Suppressor macrophage (primary cell): ENCODE results near the gene SH3GL1.

Experiments
- DNase-seq, 4 experiments: peaks; one replicate each; pipeline ENCODE4 v3.0.0-alpha.2; 2020 to 2022

SH3GL1 gene

GRCh38 chr19:4396949-4397783, 3.2 kb downstream of the SH3GL1 start:
- DNase-seq = no peak

- no peak for DNase-seq
Observed at GRCh38 chr19:4393947-4394590, 6.3 kb downstream of the SH3GL1 start.

DNA sequence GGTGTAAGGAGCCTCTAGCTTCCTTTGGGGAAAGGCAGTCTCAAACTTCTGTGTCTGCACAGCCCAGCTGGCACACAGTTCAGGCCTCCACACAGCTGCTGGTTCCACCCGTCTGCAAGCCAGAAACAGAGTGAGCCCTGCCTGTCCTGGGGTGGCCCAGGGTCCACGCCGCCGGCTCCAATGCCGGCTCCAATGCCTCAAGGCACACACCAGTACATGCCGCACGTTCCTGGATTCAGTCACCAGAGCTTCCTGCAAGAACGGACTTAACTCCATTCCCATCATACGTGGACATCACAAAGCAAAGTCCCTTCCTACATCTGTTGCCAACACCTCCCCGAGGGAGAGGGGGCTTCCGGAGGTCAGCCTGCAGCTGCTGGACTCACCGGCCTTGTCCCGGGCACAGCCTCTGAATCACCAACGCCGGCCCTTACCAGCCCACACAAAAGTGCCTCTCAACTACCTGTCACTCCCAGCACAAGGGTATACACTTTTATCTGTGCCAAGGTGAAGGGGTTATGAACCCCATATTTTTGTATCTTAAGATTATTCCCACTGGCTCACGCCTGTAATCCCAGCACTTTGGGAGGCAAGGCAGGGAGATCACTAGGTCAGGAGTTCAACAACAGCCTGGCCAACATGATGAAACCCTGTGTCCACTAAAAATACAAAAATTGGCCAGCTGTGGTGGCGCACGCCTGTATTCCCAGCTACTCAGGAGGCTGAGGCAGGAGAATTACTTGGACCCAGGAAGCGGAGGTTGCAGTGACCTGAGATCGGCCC, 8.5 kb downstream of the SH3GL1 start:
- DNase-seq = no peak

DNA sequence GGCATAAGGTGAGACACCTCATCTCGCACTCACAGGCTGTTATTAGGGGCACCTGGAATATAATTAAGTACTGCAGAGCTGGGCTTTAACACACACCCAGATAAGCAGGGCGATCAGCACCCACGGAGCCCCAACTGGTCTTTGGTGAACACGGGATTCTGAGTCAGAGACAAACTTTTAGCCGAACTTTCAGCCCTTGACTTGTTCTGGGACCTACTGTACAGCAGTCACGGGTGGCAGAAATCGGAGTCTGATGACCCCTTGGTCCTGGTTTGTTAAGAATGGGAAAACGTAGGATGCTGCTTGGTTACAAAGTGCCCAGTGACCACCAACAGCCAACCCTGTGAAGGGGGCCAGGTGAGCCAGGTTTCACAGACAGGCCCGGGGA, 9.0 kb downstream of the SH3GL1 start:
- DNase-seq = no peak

DNA sequence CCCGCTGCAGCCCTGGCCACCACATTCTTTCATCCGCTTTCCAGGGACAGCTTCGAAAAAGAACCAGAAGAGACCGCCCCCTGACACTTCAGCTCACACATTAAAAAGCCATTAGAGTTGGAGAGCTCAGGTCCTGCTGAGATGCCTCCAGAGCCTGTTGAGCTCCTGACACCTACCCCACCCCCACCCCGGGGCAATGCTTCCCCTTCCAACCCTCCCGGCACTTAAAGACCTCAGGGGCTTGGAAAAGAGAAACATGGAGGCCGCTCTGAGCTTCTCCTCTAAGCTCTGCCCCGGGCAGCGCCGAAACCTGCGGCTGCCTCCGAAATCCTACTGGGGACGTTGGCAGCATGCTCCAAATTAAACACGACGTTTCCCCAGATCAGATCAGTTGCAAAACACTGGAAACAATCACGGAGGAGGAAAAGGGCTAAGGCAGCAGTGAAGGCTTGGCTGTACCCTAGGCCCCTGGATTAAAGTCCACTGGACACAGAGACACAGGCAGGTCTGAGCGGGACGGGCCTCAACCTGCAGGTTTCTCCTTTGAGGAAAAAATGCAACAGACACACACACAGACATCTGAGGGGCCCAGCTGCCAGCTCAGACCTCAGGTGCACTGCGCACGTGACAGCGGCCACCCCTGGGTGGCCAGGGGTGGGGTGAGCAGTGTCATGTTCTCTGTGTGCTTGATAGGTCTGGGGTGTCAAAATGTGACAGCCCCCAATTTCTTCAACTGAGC, 9.6 kb downstream of the SH3GL1 start:
- peak in 3 of 4 experiments; percentile 33 to 58 (median 57) for DNase-seq

- DNase-seq = peak; percentile 66 to 84 (median 82)
Observed at GRCh38 chr19:4390017-4390566, 10.3 kb downstream of the SH3GL1 start.

DNA sequence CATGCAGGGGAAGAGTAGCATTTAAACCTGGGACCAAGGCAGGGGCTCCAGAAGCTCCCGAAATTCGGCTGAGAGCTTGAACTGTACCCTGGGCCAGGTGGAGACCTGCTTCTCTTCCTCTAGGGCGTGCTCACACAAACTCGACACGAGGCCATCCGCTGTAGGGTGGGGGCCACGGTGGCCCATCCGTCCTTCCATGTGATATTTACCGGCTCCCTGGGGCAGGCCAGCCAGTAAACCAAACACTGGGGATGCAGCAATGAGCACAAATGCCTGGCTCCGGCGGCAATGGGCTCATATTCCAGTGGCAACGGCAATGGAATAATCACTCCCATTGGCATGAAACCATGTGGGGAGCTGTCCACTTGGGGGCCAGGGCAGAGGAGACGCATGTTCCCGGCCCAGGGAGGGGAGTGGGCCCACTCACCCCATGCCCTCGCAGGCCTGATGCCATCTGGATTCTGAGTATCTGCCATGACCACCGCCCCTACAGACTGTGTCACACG, 10.8 kb downstream of the SH3GL1 start:
- DNase-seq = no peak

GRCh38 chr19:4389064-4389375, 11.3 kb downstream of the SH3GL1 start:
- no peak for DNase-seq

GRCh38 chr19:4388337-4389063, 11.8 kb downstream of the SH3GL1 start:
- no peak for DNase-seq

DNA sequence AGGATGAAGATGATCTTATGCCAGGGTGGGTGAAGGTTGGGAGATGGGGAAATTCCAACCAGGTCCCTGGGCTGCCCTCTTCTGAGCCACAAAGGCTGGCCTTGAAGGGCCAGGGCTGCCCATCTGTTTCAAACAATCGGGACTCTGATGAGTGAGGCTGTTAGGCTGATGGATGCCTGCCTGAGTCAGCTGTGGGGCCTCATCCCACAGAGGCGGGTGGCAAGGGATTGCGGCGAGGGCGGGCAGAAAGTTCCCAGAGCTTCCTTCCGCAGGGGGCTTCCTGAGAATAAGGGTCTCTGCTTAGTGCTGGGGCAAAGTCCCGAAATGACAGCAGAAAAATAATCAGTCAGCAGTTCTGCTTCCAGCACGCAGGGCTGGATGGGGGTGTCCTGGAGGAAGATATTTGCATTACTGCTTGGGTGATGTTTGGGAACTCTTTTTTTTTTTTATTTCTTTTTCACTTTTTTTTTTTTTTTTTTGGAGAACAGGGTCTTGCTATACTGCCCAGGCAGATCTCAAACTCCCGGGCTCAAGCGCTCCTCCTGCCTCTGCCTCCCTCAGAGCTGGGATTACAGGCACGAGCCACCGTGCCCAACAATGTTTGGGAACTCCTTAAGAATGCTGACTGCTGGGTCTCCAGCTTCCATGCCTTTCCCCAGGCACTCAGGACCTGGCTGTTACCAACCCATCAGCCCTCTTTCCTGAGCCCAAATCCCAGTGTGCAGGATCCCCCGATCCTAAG, 14.1 kb downstream of the SH3GL1 start:
- DNase-seq = no peak

DNA sequence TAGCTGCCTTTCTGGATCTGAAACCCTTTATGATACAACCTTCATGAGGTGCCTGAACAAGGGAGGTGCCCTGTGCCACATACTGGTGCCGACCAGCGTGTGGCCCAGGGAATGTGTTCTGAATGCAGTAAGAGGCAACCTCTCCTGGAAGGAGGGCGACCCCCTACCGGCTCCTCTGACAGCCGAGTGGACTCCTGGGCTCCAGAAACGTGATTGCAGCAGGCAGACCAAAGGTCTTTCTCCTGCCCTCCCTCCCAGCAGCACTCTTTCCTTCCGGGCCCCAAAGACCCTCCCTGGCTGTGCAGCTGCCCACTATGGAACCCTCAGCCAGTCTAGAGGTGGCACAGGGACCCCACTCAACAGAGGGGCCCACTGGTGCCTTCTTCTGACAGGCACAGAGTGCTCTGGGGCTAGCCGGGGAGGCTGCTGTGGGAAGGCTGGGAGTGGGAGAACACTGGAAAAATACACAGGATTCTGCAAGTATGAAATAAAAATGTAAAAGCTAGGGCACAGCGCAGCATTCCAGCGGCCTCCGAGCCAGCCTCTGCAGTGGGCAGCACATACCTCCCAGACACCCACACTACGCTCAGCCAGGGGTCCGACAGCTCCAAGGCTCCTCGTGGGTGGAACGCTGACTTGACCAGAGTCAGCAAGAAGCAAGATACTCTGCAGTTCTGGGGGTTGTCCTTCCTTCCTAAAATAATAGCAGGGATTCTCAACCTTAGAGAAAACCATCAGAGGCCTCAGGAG, 14.9 kb downstream of the SH3GL1 start:
- DNase-seq = peak in 2 of 4 experiments; percentile 26 to 31

GRCh38 chr19:4380254-4380727, 20.1 kb downstream of the SH3GL1 start:
- peak; percentile 32 to 70 (median 46) for DNase-seq

- DNase-seq = no peak
Observed at GRCh38 chr19:4379383-4380253, 20.7 kb downstream of the SH3GL1 start.

DNA sequence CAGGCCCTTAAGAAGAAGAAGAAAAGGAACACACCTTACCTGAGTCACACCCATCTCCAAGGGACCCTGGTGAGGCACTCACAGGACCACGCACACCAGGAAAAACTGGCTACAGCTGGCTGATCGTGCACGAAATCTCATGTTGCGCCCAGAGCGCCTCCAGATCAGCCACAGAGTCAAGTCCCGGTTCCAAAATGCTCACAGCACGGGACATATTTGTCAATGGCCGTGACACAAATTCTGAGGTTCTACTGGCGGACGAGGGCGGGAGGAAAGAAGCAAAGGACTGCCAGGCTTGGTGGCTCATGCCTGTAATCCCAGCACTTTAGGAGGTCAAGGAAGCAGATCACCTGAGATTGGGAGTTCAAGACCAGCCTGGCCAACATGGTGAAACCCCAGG, 21.5 kb downstream of the SH3GL1 start:
- no peak for DNase-seq

DNA sequence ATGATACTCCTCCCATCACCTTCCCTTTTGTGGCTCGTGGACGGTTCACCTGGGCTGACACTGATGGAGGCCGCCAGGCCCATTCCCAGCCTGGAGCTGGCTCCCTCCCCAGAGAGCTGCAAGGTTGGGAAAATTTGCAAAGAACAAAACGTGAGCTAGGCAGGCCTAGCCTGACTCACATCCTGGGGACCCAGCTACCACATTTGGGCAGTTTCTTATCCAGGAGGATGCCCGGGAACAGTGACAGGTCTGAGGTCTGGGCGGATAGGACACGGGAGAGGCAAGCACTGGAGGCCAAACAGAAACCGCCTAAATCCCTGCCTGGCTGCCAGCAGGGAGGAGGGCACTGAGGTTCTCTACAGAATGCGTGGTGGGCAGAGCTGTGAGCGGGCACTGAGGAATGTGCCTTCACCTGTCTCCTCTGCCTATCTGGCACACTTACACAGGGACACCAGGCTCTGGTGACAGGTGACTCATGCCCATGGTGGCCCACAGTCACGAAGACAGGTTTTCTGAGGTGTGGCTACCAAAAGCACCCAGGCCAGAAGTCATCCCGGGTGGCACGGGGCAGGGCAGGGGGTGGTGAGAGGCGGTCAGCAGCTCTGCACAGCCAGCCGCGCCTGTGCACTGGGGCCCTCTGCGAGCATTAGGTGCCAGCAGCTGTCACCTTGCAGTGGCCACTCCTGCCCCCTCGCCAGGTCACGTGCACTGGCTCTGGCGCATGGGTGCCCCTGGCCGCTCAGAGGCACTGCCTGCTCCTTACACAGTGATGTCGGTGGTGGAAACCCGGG, 23.2 kb downstream of the SH3GL1 start:
- DNase-seq = no peak

DNA sequence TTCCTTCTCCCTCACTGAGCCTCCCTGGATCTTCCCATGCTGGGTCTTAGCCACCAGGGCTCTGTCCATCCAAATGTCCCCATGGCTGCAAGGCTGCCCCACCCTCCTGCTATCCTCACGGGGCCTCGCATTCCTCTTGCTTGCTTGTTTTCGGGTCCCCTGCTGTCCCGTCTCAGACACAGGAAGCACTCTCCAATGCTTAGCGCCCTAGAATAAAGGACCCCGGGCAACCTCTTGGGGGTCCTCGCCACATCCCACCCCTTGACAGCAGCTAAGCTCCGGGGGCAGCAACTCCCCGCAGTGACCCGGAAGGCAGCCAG, 23.7 kb downstream of the SH3GL1 start:
- DNase-seq = no peak

GRCh38 chr19:4376028-4376670, 24.2 kb downstream of the SH3GL1 start:
- no peak for DNase-seq
